Measurements from ENCODE around the gene MRTFB.
A peak's percentile ranks its signal among the peaks of the same experiment; 100 is the strongest.
"Not testable (repeated sequence)": the region's sequence is repeated elsewhere in the genome, so short reads cannot be mapped to it uniquely, and the experiment has no call there.

The MRTFB gene

GRCh38 chr16:14183962-14184361 lies 112.8 kb downstream of the MRTFB start:
- not testable (repeated sequence) for DNase-seq (ENCODE audit: low spot score)

DNA sequence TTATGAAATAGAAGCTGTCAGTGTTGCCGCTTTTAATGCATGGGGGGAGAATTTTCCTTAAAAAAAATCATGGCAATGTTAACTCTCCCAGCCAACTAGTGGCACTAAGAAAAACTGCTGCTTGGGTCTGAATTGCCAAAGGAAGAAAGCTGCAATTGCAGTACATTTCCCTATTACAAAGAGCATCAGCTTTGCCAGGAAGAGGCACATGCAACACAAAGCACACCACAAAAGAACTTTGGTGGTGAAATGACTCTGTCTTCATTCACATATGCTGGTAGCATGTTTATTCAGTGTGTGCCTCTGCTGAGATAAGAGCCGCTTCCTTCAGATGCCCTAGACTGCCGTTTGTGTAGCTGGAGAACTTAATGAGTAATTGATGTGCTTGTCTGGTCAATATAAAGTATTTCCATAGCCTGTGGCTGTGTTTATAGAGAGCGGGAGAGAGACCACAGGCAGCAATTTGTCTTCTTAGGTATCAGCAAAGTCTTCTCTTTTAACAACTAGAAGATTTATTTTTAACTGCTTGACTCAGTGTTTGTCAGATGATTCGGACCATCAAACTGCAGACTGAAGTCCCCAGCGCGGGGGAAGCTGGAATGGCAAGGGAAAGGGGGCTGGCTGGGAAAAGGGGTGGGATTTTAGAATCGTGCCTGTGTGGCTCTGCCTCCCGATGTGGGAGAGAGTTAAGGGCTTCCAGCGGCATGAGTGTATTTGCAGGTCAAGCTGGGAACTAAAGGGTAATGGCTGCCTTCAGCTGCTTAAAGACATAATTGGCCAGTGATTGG lies 115.1 kb downstream of the MRTFB start:
- DNase-seq (ENCODE audit: low spot score) = peak; percentile 27

GRCh38 chr16:14186795-14187221 lies 115.7 kb downstream of the MRTFB start:
- no peak for DNase-seq (ENCODE audit: low spot score)

- no peak for DNase-seq (ENCODE audit: low spot score)
These were observed 116.6 kb downstream of the MRTFB start for GRCh38 chr16:14187517-14188338.

DNA sequence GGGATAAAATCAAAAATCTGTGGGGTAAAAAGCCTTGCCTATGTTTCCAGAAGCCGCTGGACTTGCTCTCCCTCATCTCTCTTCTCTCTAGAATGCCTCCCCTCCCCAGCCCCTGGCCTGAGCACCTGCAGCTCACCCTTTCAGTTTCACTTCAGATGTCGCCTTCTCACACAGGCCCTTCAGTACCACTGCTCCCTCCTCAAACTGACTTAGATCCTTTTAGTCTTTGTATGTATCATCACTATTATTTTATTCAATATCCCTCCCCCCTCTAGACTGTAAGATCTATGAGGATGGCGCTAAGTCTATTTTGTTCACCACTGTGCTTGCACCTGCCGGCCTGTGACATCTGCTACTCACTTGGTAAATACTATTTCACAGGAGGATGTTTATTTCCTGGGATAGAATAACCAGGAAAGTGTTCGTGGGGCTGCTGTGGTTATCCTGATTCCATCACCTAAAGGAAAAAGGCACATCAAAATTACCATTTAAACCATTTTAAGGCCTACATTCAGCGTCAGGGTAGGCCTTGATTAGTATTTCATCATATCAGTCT lies 122.3 kb downstream of the MRTFB start:
- DNase-seq (ENCODE audit: low spot score) = no peak

DNA sequence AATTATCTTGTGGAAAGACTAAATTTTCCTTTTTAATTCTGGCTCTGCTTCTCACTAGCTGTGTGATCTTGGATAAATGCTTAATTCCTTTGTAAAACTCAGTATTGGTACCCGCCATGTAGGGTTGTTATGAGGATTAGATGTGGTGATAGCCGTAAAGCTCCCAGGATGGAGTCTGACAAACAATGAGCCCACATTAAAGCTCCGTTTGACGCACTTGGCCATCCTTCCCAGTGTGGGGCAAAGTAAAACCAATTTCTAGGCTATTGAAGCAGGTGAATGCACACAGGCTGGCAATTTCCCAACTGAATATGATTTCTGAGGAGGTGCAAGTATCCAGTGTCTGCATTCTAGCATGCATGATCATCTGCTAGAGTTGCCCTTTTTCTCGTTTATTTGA lies 123.6 kb downstream of the MRTFB start:
- no peak for DNase-seq (ENCODE audit: low spot score)

DNA sequence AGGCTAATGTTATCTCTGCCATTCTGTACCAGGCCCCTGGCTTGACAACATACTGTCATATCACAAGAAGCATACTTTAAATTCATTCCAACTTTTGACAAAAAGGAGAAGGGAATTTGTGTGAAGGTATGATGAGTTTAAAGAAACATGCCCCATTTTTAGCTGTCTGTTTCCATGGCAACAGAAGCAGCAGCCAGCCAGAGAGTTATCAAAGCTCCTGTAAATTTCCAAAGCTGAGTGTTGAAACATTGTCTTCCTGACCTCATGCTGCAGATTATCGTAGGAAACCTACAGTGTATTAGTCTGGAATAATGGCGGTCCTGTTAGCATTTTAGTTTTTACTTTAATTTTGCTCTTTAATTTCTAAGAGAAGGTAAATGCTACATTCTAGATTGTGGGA lies 124.9 kb downstream of the MRTFB start:
- peak; percentile 10 for DNase-seq (ENCODE audit: low spot score)

DNA sequence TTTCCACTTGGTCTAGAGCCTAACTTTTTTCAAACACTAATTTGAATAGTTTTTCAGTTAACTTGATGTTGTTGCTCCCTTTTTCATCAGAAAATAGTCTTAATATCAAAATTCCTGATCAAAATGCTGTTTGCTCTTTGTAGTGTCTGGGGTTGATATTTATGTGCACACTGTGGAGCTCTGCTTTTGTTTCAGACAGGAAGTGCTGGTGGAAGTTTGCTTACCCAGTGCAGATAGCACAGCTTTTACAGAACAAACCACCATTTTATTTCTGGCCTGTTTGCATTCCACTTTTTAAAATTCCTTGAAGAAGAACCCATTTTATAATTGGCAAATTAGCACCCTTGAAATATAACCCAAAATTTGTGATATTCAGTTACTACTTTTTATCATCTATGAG lies 125.4 kb downstream of the MRTFB start:
- DNase-seq (ENCODE audit: low spot score) = no peak

DNA sequence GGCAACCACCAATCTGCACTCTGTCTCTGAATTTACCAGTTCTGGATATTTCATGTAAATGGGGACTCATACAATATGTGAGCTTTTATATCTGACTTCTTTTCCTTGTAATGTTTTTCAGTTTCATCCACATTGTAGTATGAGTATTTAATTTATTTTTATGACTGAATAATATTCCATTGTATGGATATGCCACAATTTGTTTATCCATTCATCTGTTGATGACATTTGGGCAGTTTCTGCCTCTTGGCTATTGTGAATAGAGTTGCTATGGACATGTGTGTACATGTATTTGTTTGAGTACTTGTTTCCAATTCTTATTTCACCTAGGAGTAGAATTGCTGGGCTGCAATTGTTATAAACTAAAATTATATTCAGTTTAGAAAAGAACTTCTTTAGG lies 126.9 kb downstream of the MRTFB start:
- no peak for DNase-seq (ENCODE audit: low spot score)

- DNase-seq (ENCODE audit: low spot score) = no peak
These were observed 127.5 kb downstream of the MRTFB start for GRCh38 chr16:14198572-14198971.

GRCh38 chr16:14199199-14199598 lies 128.1 kb downstream of the MRTFB start:
- DNase-seq (ENCODE audit: low spot score) = no peak

- no peak for DNase-seq (ENCODE audit: low spot score)
These were observed 128.5 kb downstream of the MRTFB start for GRCh38 chr16:14199624-14200023.

DNA sequence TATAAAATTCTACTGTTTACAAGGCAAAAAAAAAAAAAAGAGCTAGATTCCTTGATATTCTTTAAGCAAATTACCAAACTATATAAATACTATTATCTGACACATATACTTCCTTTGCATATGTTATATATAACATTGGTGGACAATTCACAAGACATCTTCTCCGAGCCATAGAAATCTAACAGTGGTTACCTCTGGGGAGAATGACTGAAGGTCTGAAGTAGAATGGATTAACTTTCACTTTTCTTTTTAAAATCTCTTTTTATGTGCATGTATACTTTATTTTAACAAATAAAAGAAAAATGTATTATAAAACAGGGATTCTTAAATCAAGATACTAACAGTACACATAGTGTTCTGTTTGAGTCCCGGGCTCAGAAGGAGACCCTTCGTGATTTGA lies 131.0 kb downstream of the MRTFB start:
- no peak for DNase-seq (ENCODE audit: low spot score)

DNA sequence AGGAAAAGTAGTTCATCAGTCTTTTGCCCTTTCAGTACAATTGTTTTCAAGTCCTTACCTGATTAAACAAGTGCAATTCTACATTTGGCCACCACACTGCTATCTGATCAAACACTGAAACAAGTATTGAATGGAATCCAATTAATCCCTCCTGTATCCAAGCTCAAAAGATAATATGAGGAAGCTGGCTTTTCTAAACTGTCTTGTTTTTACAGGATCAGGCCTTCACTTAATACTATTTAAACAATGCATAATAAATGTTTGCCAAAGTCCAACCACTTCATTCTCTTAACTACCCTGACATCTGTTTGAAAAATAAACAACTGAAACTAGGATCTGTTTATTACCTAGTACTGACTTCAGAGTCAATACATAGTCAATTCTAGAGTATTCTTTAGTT lies 131.6 kb downstream of the MRTFB start:
- no peak for DNase-seq (ENCODE audit: low spot score)

DNA sequence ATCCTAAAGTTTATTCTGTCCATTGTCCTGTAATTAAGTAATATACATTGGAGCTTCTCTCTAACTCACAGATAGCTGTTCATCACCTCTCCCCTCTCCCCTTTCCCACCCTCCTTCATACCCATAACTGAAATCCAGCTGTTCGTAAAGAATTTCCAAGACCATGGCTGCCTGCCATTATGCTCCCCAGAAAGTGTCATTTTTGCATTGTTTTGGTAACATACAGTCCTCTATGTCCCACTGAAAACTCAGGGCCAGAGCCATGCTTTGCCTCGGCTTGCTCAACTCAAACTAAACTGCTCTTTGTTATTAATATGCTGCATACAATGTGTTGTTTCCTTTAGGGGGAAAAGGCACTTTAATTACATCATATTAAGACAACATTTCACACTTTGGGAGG lies 132.0 kb downstream of the MRTFB start:
- no peak for DNase-seq (ENCODE audit: low spot score)

- DNase-seq (ENCODE audit: low spot score) = no peak
These were observed 134.5 kb downstream of the MRTFB start for GRCh38 chr16:14205666-14206065.

DNA sequence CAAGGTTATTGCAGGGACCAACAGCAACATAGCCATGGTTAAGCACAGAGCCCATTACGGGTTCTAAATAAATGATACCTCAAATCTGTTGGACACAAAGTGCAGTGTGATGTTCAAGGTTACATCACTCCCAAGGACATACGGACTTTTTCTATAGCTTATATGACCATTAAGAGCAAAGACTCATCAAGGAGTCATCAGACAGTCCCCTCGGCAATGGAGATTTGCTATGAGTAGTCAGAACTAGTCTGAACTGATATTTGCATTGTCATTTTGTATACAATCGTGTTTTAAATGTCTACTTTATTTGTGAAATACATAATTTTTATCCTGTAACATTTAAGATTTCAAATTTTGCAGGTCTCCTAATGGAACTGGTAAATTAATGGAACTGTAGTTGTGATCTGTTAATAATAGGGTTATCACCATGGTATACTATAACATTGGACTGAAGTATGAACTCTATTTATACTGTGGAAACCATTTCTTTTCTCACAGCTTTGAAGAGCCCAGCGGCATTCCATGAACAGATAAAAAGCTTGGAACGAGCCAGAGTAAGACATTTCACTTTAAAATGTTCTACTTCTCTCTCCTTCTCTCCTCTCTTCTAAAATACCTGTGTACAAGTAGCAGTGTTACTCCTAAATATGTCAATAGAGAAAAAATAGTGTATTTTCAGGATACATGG lies 140.9 kb downstream of the MRTFB start:
- DNase-seq (ENCODE audit: low spot score) = no peak

DNA sequence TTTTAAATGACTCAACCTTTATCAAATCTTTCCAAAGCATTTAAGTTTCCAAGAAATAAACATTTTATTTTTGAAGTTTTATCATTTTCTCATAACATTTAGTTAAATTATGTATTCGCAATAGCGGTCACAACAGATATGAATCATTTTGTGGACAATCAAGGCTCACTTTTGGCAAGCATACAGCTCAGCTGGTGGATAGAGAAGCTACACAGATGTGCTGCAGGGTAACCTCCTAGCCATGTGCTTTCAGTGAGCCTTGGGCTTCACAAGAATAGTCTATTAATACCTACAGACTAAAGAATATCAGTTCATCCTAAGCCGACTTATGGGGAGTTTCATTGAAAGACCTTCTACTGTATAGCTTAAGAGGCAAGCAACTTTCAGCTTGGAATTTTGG lies 144.8 kb downstream of the MRTFB start:
- DNase-seq (ENCODE audit: low spot score) = no peak

GRCh38 chr16:14219983-14220382 lies 148.9 kb downstream of the MRTFB start:
- no peak for DNase-seq (ENCODE audit: low spot score)

DNA sequence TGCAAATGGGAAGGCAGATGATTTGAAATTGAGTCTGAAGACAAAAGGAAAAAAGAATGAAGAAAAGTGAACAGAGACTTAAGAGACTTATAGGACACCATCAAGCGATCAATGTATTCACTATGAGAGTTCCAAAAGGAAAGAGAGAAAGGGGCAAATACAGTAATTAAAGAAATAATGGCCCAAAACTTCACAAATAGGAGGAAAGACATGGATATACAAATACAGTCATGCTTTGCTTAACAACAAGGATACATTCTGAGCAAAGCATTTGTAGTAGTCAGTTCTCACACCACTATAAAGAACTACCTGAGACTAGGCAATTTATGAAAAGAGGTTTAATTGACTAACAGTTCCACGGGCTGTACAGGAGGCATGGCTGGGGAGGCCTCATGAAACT lies 152.5 kb downstream of the MRTFB start:
- no peak for DNase-seq (ENCODE audit: low spot score)

GRCh38 chr16:14225457-14225856 lies 154.3 kb downstream of the MRTFB start:
- DNase-seq (ENCODE audit: low spot score) = no peak

DNA sequence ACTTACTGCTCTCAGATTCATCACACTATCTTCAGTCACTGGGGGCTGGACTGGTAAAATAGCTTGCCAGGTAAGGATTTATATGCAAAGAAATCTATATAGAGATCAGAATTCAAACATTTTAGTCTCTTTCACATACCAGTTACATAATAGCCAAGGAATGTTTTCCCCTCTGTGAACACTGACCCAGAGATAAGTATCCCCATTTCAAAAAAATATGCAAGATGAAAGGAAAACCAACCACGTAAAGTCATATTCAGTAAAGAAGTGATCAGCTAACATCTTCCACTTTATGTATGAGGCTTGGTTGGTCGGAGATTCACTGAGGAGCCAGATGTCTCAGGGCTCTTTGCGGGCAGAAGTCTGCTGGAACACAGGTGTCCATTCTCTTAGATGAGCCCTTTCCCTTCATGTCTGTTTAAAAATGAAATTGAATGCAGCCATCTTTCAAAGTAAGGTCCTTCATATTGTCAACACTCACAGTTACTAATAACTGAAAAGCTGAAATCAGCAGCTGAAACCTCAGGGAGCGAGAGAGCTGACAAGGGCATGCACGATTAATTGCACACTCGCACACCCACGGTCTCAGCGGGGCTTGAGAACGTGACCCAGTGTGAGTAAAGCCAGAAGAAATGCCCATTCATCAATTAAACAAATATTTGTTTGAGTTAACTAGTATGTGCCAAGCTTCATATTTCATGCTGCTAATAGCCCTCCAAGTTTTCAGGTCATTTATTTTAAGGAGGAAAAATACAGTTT lies 161.2 kb downstream of the MRTFB start:
- no peak for DNase-seq (ENCODE audit: low spot score)
